GM04504 (cell line): ENCODE data around the gene SLC2A13.
A peak's percentile ranks its signal among the peaks of the same experiment; 100 is the strongest.
"Not testable (repeated sequence)": the region's sequence is repeated elsewhere in the genome, so short reads cannot be mapped to it uniquely, and the experiment has no call there.

Experiments
- DNase-seq: peaks from one replicate; pipeline ENCODE4 v3.0.0-alpha.2; 2012; ENCODE audit warnings: low read depth

The SLC2A13 gene

GRCh38 chr12:39746151-39746550 lies 359.7 kb downstream of the SLC2A13 start:
- DNase-seq: not testable (repeated sequence)

- DNase-seq: no peak
Measured at GRCh38 chr12:39743655-39744054, 362.2 kb downstream of the SLC2A13 start.

- no peak for DNase-seq
Measured at GRCh38 chr12:39736406-39736805, 369.5 kb downstream of the SLC2A13 start.

- peak; percentile 1 for DNase-seq
Measured at GRCh38 chr12:39723831-39724230, 382.1 kb downstream of the SLC2A13 start.

GRCh38 chr12:39722504-39722903 lies 383.4 kb downstream of the SLC2A13 start:
- no peak for DNase-seq

- DNase-seq: no peak
Measured at GRCh38 chr12:39713552-39713951, 392.3 kb downstream of the SLC2A13 start.

GRCh38 chr12:39712334-39712733 lies 393.5 kb downstream of the SLC2A13 start:
- no peak for DNase-seq
